ENCODE results near the gene POLR3H.

The POLR3H gene

GRCh38 chr22:41534219-41534618, 10.1 kb downstream of the POLR3H start:
- no peak for DNase-seq (ENCODE audit: low spot score)

- peak; percentile 80 for DNase-seq (ENCODE audit: low spot score)
These were observed 11.1 kb downstream of the POLR3H start for GRCh38 chr22:41532908-41533825.

GRCh38 chr22:41531715-41532477, 12.4 kb downstream of the POLR3H start:
- no peak for DNase-seq (ENCODE audit: low spot score)

- DNase-seq (ENCODE audit: low spot score), result no peak
These were observed 13.2 kb downstream of the POLR3H start for GRCh38 chr22:41530890-41531714.

- DNase-seq (ENCODE audit: low spot score), result no peak
These were observed 15.2 kb downstream of the POLR3H start for GRCh38 chr22:41528938-41529561.

- no peak for DNase-seq (ENCODE audit: low spot score)
These were observed 16.0 kb downstream of the POLR3H start for GRCh38 chr22:41528132-41528766.

- DNase-seq (ENCODE audit: low spot score), result peak; percentile 78
These were observed 17.2 kb downstream of the POLR3H start for GRCh38 chr22:41526830-41527799.

GRCh38 chr22:41526226-41526829, 17.9 kb downstream of the POLR3H start:
- DNase-seq (ENCODE audit: low spot score), result peak; percentile 38

- DNase-seq (ENCODE audit: low spot score), result no peak
These were observed 18.6 kb downstream of the POLR3H start for GRCh38 chr22:41525450-41526225.

GRCh38 chr22:41524809-41525449, 19.3 kb downstream of the POLR3H start:
- no peak for DNase-seq (ENCODE audit: low spot score)

GRCh38 chr22:41524251-41524661, 20.0 kb downstream of the POLR3H start:
- no peak for DNase-seq (ENCODE audit: low spot score)

- DNase-seq (ENCODE audit: low spot score), result no peak
These were observed 20.6 kb downstream of the POLR3H start for GRCh38 chr22:41523464-41524221.

- DNase-seq (ENCODE audit: low spot score), result no peak
These were observed 21.5 kb downstream of the POLR3H start for GRCh38 chr22:41522813-41523212.

- DNase-seq (ENCODE audit: low spot score), result no peak
These were observed 23.1 kb downstream of the POLR3H start for GRCh38 chr22:41521126-41521525.

- no peak for DNase-seq (ENCODE audit: low spot score)
These were observed 26.3 kb downstream of the POLR3H start for GRCh38 chr22:41518048-41518347.

- DNase-seq (ENCODE audit: low spot score), result no peak
These were observed 26.9 kb downstream of the POLR3H start for GRCh38 chr22:41517172-41518047.

- DNase-seq (ENCODE audit: low spot score), result no peak
These were observed 27.8 kb downstream of the POLR3H start for GRCh38 chr22:41516462-41516861.
